Body of pancreas (tissue), 4 donors: ENCODE results near the gene GJD2.

Experiments used
- CTCF ChIP-seq, 7 experiments: fragments of 450-650 bp in 4 of 7; fragments of 200-600 bp in 3 of 7; sonication (generic) in 3 of 7; IDR thresholded peaks; one replicate each; pipeline ENCODE4 v1.5.1; 2016 to 2019; ENCODE audit warnings: antibody characterized with exemption in 7 of 7
- POLR2A ChIP-seq, 3 donors: fragments of 450-650 bp; IDR thresholded peaks; one replicate each; pipeline ENCODE4 v1.6.1; 2016; ENCODE audit warnings: antibody characterized with exemption in 3 of 3, mild to moderate bottlenecking in 2 of 3

GRCh38 chr15:34719695-34720094 lies 35.1 kb downstream of the GJD2 start:
- TF ChIP-seq CTCF (IDR thresholded peaks at IDR 0.05): no peak
- no peak for TF ChIP-seq POLR2A (IDR thresholded peaks at IDR 0.05)
